GM18951 (cell line): ENCODE measurements around the gene MEP1A.
"Not testable (repeated sequence)": the region's sequence is repeated elsewhere in the genome, so short reads cannot be mapped to it uniquely, and the experiment has no call there.

ENCODE experiments used
- POLR2A ChIP-seq: IDR thresholded peaks from 4 replicates; pipeline ENCODE4 v1.6.1; 2011; ENCODE audit warnings: mild to moderate bottlenecking; ENCODE audit not compliant: insufficient read length, insufficient read depth; ENCODE audit errors: extremely low read depth
- in situ Hi-C: fragments of 300-500 bp; cut with MboI; formaldehyde crosslinking; loops from one replicate; pipeline ENCODE4 v1.12.0; 2022; ENCODE audit warnings: low sequenced_read_pairs, mixed read lengths, inconsistent platforms; ENCODE audit not compliant: unreplicated experiment

MEP1A gene

GRCh38 chr6:46828939-46829338, 35.8 kb downstream of the MEP1A start:
- TF ChIP-seq POLR2A = no peak
- in situ Hi-C loops = loop anchor here (25.0 kb wide), 1 partner anchor 208 kb away; the partner anchor contains the start of gene ADGRF1

- no peak for TF ChIP-seq POLR2A
- in situ Hi-C loops = loop anchor here (25.0 kb wide), 1 partner anchor 204 kb away; the partner anchor contains the start of gene ADGRF1
Observed at GRCh38 chr6:46832816-46833215, 39.6 kb downstream of the MEP1A start.

- in situ Hi-C loops = loop anchor here (25.0 kb wide), 1 partner anchor 203 kb away; the partner anchor contains the start of gene ADGRF1
Observed at GRCh38 chr6:46834257-46834916, 41.2 kb downstream of the MEP1A start.

- in situ Hi-C loops = loop anchor here (25.0 kb wide), 1 partner anchor 202 kb away; the partner anchor contains the start of gene ADGRF1
Observed at GRCh38 chr6:46834991-46835390, 41.8 kb downstream of the MEP1A start.

GRCh38 chr6:46838033-46838432, 44.8 kb downstream of the MEP1A start:
- TF ChIP-seq POLR2A = no peak
- in situ Hi-C loops = loop anchor here (25.0 kb wide), 1 partner anchor 199 kb away; the partner anchor contains the start of gene ADGRF1

- in situ Hi-C loops = loop anchor here (25.0 kb wide), 1 partner anchor 195 kb away; the partner anchor contains the start of gene ADGRF1
Observed at GRCh38 chr6:46842252-46842846, 49.2 kb downstream of the MEP1A start.

- in situ Hi-C loops = loop anchor here (25.0 kb wide), 1 partner anchor 192 kb away; the partner anchor contains the start of gene ADGRF1
Observed at GRCh38 chr6:46845126-46845525, 51.9 kb downstream of the MEP1A start.

GRCh38 chr6:46848684-46849360, 55.6 kb downstream of the MEP1A start:
- TF ChIP-seq POLR2A = no peak
- in situ Hi-C loops = loop anchor here (25.0 kb wide), 1 partner anchor 188 kb away; the partner anchor contains the start of gene ADGRF1

More at GRCh38 chr6:46845126-46845525, 51.9 kb downstream of the MEP1A start:
- no peak for TF ChIP-seq POLR2A

- TF ChIP-seq POLR2A = no peak
- in situ Hi-C loops = loop anchor here (25.0 kb wide), 1 partner anchor 188 kb away; the partner anchor contains the start of gene ADGRF1
Observed at GRCh38 chr6:46849361-46849690, 56.1 kb downstream of the MEP1A start.

- in situ Hi-C loops = no loop called here
- TF ChIP-seq POLR2A = no peak
Observed at GRCh38 chr6:46850792-46851191, 57.6 kb downstream of the MEP1A start.

GRCh38 chr6:46851576-46851975, 58.4 kb downstream of the MEP1A start:
- in situ Hi-C loops = not testable (repeated sequence)

GRCh38 chr6:46855966-46856365, 62.8 kb downstream of the MEP1A start:
- in situ Hi-C loops = not testable (repeated sequence)

GRCh38 chr6:46862381-46862780, 69.2 kb downstream of the MEP1A start:
- in situ Hi-C loops = no loop called here
- TF ChIP-seq POLR2A = no peak

GRCh38 chr6:46863791-46864190, 70.6 kb downstream of the MEP1A start:
- in situ Hi-C loops = no loop called here
- no peak for TF ChIP-seq POLR2A
